Mesenchymal stem cell (in vitro differentiated cells and primary cell): ENCODE results near the gene CA11.
A peak's percentile ranks its signal among the peaks of the same experiment; 100 is the strongest.

Experiments used
- DNase-seq: peaks from one replicate; pipeline ENCODE4 v3.0.0-alpha.2; 2013
- H2AFZ ChIP-seq: one replicate; pipeline ENCODE4 v1.6.1; 2013; ENCODE audit warnings: low read depth, mild to moderate bottlenecking, control low read depth, inconsistent platforms, low read length, moderate library complexity
- H2AK5ac ChIP-seq: 2 replicates; pipeline ENCODE4 v1.6.1; 2013; ENCODE audit warnings: low read length, moderate library complexity, mild to moderate bottlenecking, inconsistent platforms; ENCODE audit not compliant: severe bottlenecking
- H2BK120ac ChIP-seq: one replicate; pipeline ENCODE4 v1.6.1; 2013; ENCODE audit warnings: low read depth, mild to moderate bottlenecking, inconsistent platforms, low read length, moderate library complexity
- H2BK12ac ChIP-seq, 2 experiments: one replicate each; pipeline ENCODE4 v1.6.1; 2013; ENCODE audit warnings: inconsistent platforms in 2 of 2, low read length in 2 of 2, mild to moderate bottlenecking in 2 of 2, moderate library complexity in 2 of 2, control low read depth in 1 of 2
- H2BK15ac ChIP-seq: one replicate; pipeline ENCODE4 v1.6.1; 2013; ENCODE audit warnings: mild to moderate bottlenecking, low read depth, inconsistent platforms; ENCODE audit not compliant: poor library complexity, severe bottlenecking
- H2BK5ac ChIP-seq: 2 replicates; pipeline ENCODE4 v1.6.1; 2013; ENCODE audit warnings: low read depth, mild to moderate bottlenecking, low read length, control low read depth, inconsistent platforms; ENCODE audit not compliant: poor library complexity, severe bottlenecking
- H3K14ac ChIP-seq, 2 experiments: one replicate each; pipeline ENCODE4 v1.6.1; 2013; ENCODE audit warnings: inconsistent platforms in 2 of 2, low read length in 2 of 2, control low read depth in 1 of 2, mild to moderate bottlenecking in 1 of 2, moderate library complexity in 1 of 2
- H3K18ac ChIP-seq, 2 experiments: one replicate each; pipeline ENCODE4 v1.6.1; 2013; ENCODE audit warnings: inconsistent platforms in 2 of 2, low read length in 2 of 2, control low read depth in 1 of 2, low read depth in 1 of 2, mild to moderate bottlenecking in 1 of 2
- H3K23ac ChIP-seq, 2 experiments: one replicate each; pipeline ENCODE4 v1.6.1; 2013; ENCODE audit warnings: inconsistent platforms in 2 of 2, low read length in 2 of 2, mild to moderate bottlenecking in 2 of 2, moderate library complexity in 2 of 2, control low read depth in 1 of 2
- H3K27ac ChIP-seq: 2 replicates; pipeline ENCODE4 v1.5.1; 2013; ENCODE audit warnings: mild to moderate bottlenecking, moderate library complexity, low read length, control low read depth, inconsistent platforms; ENCODE audit not compliant: poor library complexity, severe bottlenecking
- H3K27me3 ChIP-seq, 2 experiments: 2 replicates each; pipeline versions ENCODE4 v1.6.1 to v1.7.0; 2013; ENCODE audit warnings: low read length in 2 of 2, mild to moderate bottlenecking in 2 of 2, moderate library complexity in 2 of 2, control low read depth in 1 of 2, inconsistent platforms in 1 of 2; ENCODE audit not compliant: control insufficient read depth in 1 of 2, insufficient read depth in 1 of 2
- H3K36me3 ChIP-seq, 2 experiments: 2 replicates each; pipeline versions ENCODE4 v1.6.1 to v1.7.0; 2013; ENCODE audit warnings: low read length in 2 of 2, control low read depth in 1 of 2, inconsistent platforms in 1 of 2, low read depth in 1 of 2, mild to moderate bottlenecking in 1 of 2; ENCODE audit not compliant: insufficient read depth in 2 of 2, control insufficient read depth in 1 of 2
- H3K4ac ChIP-seq, 2 experiments: one replicate each; pipeline ENCODE4 v1.6.1; 2013; ENCODE audit warnings: inconsistent platforms in 2 of 2, low read length in 2 of 2, mild to moderate bottlenecking in 2 of 2, moderate library complexity in 2 of 2, control low read depth in 1 of 2, low read depth in 1 of 2
- H3K4me1 ChIP-seq: 2 replicates; pipeline ENCODE4 v1.6.1; 2013; ENCODE audit warnings: low read depth, low read length, control low read depth; ENCODE audit not compliant: control insufficient read depth, insufficient read depth
- H3K4me2 ChIP-seq: 2 replicates; pipeline ENCODE4 v1.6.1; 2013; ENCODE audit warnings: low read length, mild to moderate bottlenecking, inconsistent platforms; ENCODE audit not compliant: poor library complexity, severe bottlenecking
- H3K4me3 ChIP-seq, 2 experiments: 2 replicates each; pipeline versions ENCODE4 v1.5.1 to v1.7.0; 2013; ENCODE audit warnings: low read length in 2 of 2, mild to moderate bottlenecking in 2 of 2, control low read depth in 1 of 2, low read depth in 1 of 2; ENCODE audit not compliant: insufficient read depth in 1 of 2
- H3K79me1 ChIP-seq: replicated peaks from 2 replicates; pipeline ENCODE4 v1.6.1; 2013; ENCODE audit warnings: mild to moderate bottlenecking, control low read depth, low read length, inconsistent platforms; ENCODE audit not compliant: poor library complexity, severe bottlenecking
- H3K9ac ChIP-seq: 2 replicates; pipeline ENCODE4 v1.7.0; 2013; ENCODE audit warnings: mild to moderate bottlenecking, low read length, moderate library complexity
- H3K9me3 ChIP-seq: 2 replicates; pipeline ENCODE4 v1.7.0; 2013; ENCODE audit warnings: mild to moderate bottlenecking, low read length; ENCODE audit not compliant: control insufficient read depth
- H4K8ac ChIP-seq: one replicate; pipeline ENCODE4 v1.6.1; 2013; ENCODE audit warnings: inconsistent platforms, mild to moderate bottlenecking, low read length, moderate library complexity
- H4K91ac ChIP-seq: one replicate; pipeline ENCODE4 v1.6.1; 2013; ENCODE audit warnings: mild to moderate bottlenecking, low read length, inconsistent platforms
- WGBS: methylation state at CpG from one replicate; pipeline ENCODE4 v1.1.7; 2013; ENCODE audit warnings: mixed read lengths; 5-methylcytosine and 5-hydroxymethylcytosine counted together

CA11 gene

GRCh38 chr19:48611872-48612271, 34.1 kb downstream of the CA11 start:
- no peak overlapping the region for H3K9ac ChIP-seq

GRCh38 chr19:48609571-48610108, 36.3 kb downstream of the CA11 start:
- H4K91ac ChIP-seq, result no peak overlapping the region
- no peak overlapping the region for H3K4me2 ChIP-seq
- H2BK12ac ChIP-seq, result no peak overlapping the region
- H3K4me3 ChIP-seq, result no peak overlapping the region
- H3K4me1 ChIP-seq, result peaks cover 6% of the 10 kb centered on the region
- no peak overlapping the region for H3K14ac ChIP-seq
- H3K18ac ChIP-seq, result no peak overlapping the region
- no peak overlapping the region for H3K9ac ChIP-seq
- no peaks in the 10 kb centered on the region for H3K79me1 ChIP-seq
- no peak overlapping the region for H2AFZ ChIP-seq
- no peak overlapping the region for H2BK5ac ChIP-seq
- H3K23ac ChIP-seq, result no peak overlapping the region
- no peaks in the 10 kb centered on the region for H3K9me3 ChIP-seq
- peaks cover 0 to 26% of the 10 kb centered on the region in 2 experiments for H3K36me3 ChIP-seq
- DNase-seq, result no peak
- H2AK5ac ChIP-seq, result no peak overlapping the region
- no peak overlapping the region for H3K27ac ChIP-seq
- H2BK120ac ChIP-seq, result no peak overlapping the region
- no peak overlapping the region for H4K8ac ChIP-seq
- no peaks in the 10 kb centered on the region for H3K27me3 ChIP-seq
- WGBS, result 96% methylated on average over 20 of the region's 20 CpGs
- H3K4ac ChIP-seq, result no peak overlapping the region
- H2BK15ac ChIP-seq, result no peak overlapping the region

More at GRCh38 chr19:48611872-48612271, 34.1 kb downstream of the CA11 start:
- Histone ChIP-seq H2BK5ac (no peak overlapping the region), H2BK15ac (no peak overlapping the region), H2BK120ac (no peak overlapping the region), H3K14ac (no peak overlapping the region), H3K18ac (no peak overlapping the region), H3K4me1 (peaks cover 26% of the 10 kb centered on the region), H3K27me3 (no peaks in the 10 kb centered on the region), H4K8ac (no peak overlapping the region), H3K4ac (no peak overlapping the region), H3K9me3 (no peaks in the 10 kb centered on the region), H2BK12ac (no peak overlapping the region), H2AK5ac (no peak overlapping the region), H3K36me3 (peaks cover 22 to 48% of the 10 kb centered on the region in 2 experiments), H3K27ac (no peak overlapping the region), H3K4me3 (no peak overlapping the region), H3K23ac (no peak overlapping the region), H4K91ac (no peak overlapping the region), H3K4me2 (no peak overlapping the region), H2AFZ (no peak overlapping the region), H3K79me1 (no peaks in the 10 kb centered on the region)
- WGBS, result 98% methylated on average over 14 of the region's 14 CpGs
- DNase-seq, result no peak

DNA sequence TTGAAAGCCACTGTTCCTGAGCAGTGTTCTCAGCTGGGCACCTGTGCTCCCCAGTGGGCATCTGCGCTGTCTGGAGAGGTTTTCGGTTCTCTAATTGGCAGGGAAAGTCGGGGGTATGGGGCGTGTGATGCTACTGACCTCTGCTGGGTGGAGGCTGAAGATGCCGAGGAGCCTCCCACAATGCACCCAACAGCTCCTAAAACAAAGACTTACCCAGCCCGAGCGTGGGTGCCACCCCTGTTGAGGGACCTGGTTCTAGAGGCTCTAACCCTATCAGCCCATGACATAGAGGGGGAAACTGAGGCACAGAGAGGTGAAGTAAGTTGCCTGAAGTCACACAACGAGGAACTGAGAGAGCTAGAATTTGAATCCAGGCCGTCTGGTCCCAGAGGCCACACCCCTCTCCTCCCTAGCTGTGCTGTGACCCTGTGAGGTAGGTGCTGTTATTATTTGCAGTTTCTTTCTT, 37.2 kb downstream of the CA11 start:
- no peak overlapping the region for H3K18ac ChIP-seq
- H2AK5ac ChIP-seq, result no peak overlapping the region
- no peak overlapping the region for H2BK5ac ChIP-seq
- no peak overlapping the region for H3K23ac ChIP-seq
- no peak overlapping the region for H2AFZ ChIP-seq
- H4K8ac ChIP-seq, result peak overlapping the region; percentile 85
- peak overlapping the region; percentile 60 for H3K9ac ChIP-seq
- H3K14ac ChIP-seq, result no peak overlapping the region
- no peak for DNase-seq
- H3K4me3 ChIP-seq, result peak overlapping the region in 1 of 2 experiments; percentile 22
- peak overlapping the region; percentile 5 for H3K4me2 ChIP-seq
- peaks cover 0 to 18% of the 10 kb centered on the region in 2 experiments for H3K36me3 ChIP-seq
- no peaks in the 10 kb centered on the region for H3K79me1 ChIP-seq
- H2BK12ac ChIP-seq, result no peak overlapping the region
- H3K27me3 ChIP-seq, result no peaks in the 10 kb centered on the region
- H3K27ac ChIP-seq, result no peak overlapping the region
- no peak overlapping the region for H2BK120ac ChIP-seq
- no peak overlapping the region for H3K4ac ChIP-seq
- 50% methylated on average over 5 of the region's 9 CpGs for WGBS
- peak overlapping the region; percentile 3 for H2BK15ac ChIP-seq
- H3K9me3 ChIP-seq, result no peaks in the 10 kb centered on the region
- H4K91ac ChIP-seq, result no peak overlapping the region
- no peaks in the 10 kb centered on the region for H3K4me1 ChIP-seq

DNA sequence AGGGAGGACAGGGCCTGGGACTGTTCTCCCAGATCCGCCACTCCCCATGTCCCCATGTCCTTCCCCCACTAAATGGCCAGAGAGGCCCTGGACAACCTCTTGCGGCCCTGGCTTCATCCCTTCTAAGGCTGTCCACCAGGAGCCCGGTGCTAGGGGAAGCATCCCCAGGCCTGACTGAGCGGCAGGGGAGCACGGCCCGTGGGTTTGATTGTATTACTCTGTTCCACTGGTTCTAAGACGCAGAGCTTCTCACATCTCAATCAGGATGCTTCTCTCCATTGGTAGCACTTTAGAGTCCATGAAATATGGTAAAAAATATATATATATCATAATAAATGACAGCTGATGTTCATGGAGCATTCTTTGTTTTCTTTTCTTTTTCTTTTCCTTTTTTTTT, 38.6 kb downstream of the CA11 start:
- no peak overlapping the region for H3K4me3 ChIP-seq
- 97% methylated on average over 6 of the region's 7 CpGs for WGBS

More for the DNA sequence above, 38.6 kb downstream of the CA11 start:
- no peak overlapping the region for H3K23ac ChIP-seq
- no peaks in the 10 kb centered on the region for H3K9me3 ChIP-seq
- no peak overlapping the region for H3K9ac ChIP-seq
- no peak overlapping the region for H2BK5ac ChIP-seq
- no peak overlapping the region for H2AK5ac ChIP-seq
- no peak overlapping the region for H3K14ac ChIP-seq
- H3K27me3 ChIP-seq, result no peaks in the 10 kb centered on the region
- no peak overlapping the region for H3K18ac ChIP-seq
- no peaks in the 10 kb centered on the region for H3K4me1 ChIP-seq
- H3K4ac ChIP-seq, result no peak overlapping the region
- no peak overlapping the region for H2BK15ac ChIP-seq
- no peak overlapping the region for H3K27ac ChIP-seq
- H3K36me3 ChIP-seq, result peaks cover 0 to 10% of the 10 kb centered on the region in 2 experiments
- no peak overlapping the region for H2AFZ ChIP-seq
- no peak overlapping the region for H2BK12ac ChIP-seq
- H2BK120ac ChIP-seq, result no peak overlapping the region
- no peak overlapping the region for H4K91ac ChIP-seq
- H4K8ac ChIP-seq, result peak overlapping the region; percentile 61
- no peak for DNase-seq
- no peak overlapping the region for H3K4me2 ChIP-seq
- no peaks in the 10 kb centered on the region for H3K79me1 ChIP-seq
